Upper lobe of left lung (tissue), 6 donors: Measurements from ENCODE around the gene VAMP4. TPM values are rescaled to one million over a fixed set of nuclear protein-coding genes. Genes with fewer than 3 reads are reported as not detected.

Experiments used
- ATAC-seq, 2 donors: fragments of 200-7000 bp; cut with Tn5 transposase; one replicate each; pipeline ENCODE4 v1.9.1; 2022; ENCODE audit warnings: mild to moderate bottlenecking in 2 of 2, moderate library complexity in 2 of 2; ENCODE audit not compliant: low FRiP score in 2 of 2
- DNase-seq, 2 donors: peaks; one replicate each; pipeline ENCODE4 v3.0.0-alpha.2; 2019 to 2020
- H3K27ac ChIP-seq, 4 donors: fragments of 200-600 bp; sonication (generic); one replicate each; pipeline ENCODE4 v1.5.1; 2016 to 2019
- H3K27me3 ChIP-seq, 4 donors: fragments of 200-600 bp; sonication (generic); one replicate each; pipeline ENCODE4 v1.5.1; 2017 to 2019
- H3K36me3 ChIP-seq, 4 donors: fragments of 200-600 bp; sonication (generic); one replicate each; pipeline ENCODE4 v1.5.1; 2016 to 2019
- H3K4me1 ChIP-seq, 4 donors: fragments of 200-600 bp; sonication (generic); one replicate each; pipeline ENCODE4 v1.5.1; 2018 to 2019
- H3K4me3 ChIP-seq, 4 donors: fragments of 200-600 bp; sonication (generic); one replicate each; pipeline ENCODE4 v1.5.1; 2017 to 2019; ENCODE audit warnings: mild to moderate bottlenecking in 2 of 4, moderate library complexity in 1 of 4
- H3K9me3 ChIP-seq, 4 donors: fragments of 200-600 bp; sonication (generic); one replicate each; pipeline ENCODE4 v1.5.1; 2018 to 2019
- EP300 ChIP-seq, 4 donors: sonication (generic); formaldehyde crosslinking; IDR thresholded peaks; one replicate each; pipeline ENCODE4 v1.5.1; 2017; ENCODE audit warnings: antibody characterized with exemption in 4 of 4, control low read depth in 2 of 4
- POLR2A ChIP-seq, 4 donors: fragments of 450-650 bp; IDR thresholded peaks; one replicate each; pipeline ENCODE4 v1.5.1; 2016 to 2017; ENCODE audit warnings: antibody characterized with exemption in 4 of 4, mild to moderate bottlenecking in 2 of 4
- POLR2AphosphoS5 ChIP-seq, 2 donors: sonication (generic); formaldehyde crosslinking; IDR thresholded peaks; one replicate each; pipeline ENCODE4 v1.5.1; 2017; ENCODE audit warnings: antibody characterized with exemption in 2 of 2
- WGBS, 2 donors: methylation state at CpG; one replicate each; pipeline ENCODE4 v1.1.5; 2017 to 2018; 5-methylcytosine and 5-hydroxymethylcytosine counted together
- total RNA-seq, 6 donors: library from RNA; depleted of rRNA in 4 of 6; stranded (reverse); fragments of >200 nt in 4 of 6; gene quantifications; one replicate each; pipeline versions ENCODE4 v1.1.0 to v1.2.1, GENCODE V29; 2016 to 2021
- TF ChIP-seq, protein P1 (sequence below), 6 experiments: fragments of 450-650 bp in 4 of 6; fragments of 200-600 bp in 2 of 6; sonication (generic) in 2 of 6; IDR thresholded peaks; one replicate each; pipeline ENCODE4 v1.5.1; 2016 to 2019; ENCODE audit warnings: antibody characterized with exemption in 6 of 6
- donor health status: DM: no; HTN: no; CAD: no; lungs with moderate emphysema.
- donor health status: DM: no; HTN: yes; CAD: no; lungs with severe emphysema.

Gene VAMP4
- total RNA-seq, 6 donors from 2014 or later = 11.5 to 17.9 (median 13.4) TPM

DNA sequence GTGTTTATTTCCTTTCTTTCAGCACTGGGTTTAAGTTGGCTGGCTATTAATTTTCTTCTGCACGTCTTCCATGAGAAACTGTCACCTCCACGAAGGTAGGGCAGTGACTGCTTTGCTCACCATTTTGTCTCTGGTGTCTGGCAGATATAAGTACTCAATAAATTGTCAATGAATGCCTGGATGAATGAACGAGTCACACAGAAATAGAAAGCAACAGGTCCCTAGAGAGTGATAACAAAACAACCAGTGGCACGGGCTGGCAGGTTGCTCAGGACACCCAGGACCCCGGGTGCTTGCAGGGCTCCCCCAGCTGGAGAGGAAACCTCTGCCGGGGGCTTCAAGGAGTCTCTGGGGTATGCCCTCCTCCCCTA, 86.1 kb downstream of the VAMP4 start:
- Histone ChIP-seq H3K36me3 (no peaks in the 10 kb centered on the region), H3K4me3 (peak overlapping the region in 1 of 4 donors; percentile 21), H3K9me3 (no peaks in the 10 kb centered on the region), H3K4me1 (peaks cover 13 to 21% (median 19%) of the 10 kb centered on the region in 4 donors), H3K27me3 (no peaks in the 10 kb centered on the region), H3K27ac (peak overlapping the region; percentile 34 to 81 (median 66))
- ATAC-seq (no peak), DNase-seq (no peak)
- TF ChIP-seq POLR2A (IDR thresholded peaks at IDR 0.05) (no peak), POLR2AphosphoS5 (IDR thresholded peaks at IDR 0.05) (no peak)
- TF ChIP-seq, protein P1, sequence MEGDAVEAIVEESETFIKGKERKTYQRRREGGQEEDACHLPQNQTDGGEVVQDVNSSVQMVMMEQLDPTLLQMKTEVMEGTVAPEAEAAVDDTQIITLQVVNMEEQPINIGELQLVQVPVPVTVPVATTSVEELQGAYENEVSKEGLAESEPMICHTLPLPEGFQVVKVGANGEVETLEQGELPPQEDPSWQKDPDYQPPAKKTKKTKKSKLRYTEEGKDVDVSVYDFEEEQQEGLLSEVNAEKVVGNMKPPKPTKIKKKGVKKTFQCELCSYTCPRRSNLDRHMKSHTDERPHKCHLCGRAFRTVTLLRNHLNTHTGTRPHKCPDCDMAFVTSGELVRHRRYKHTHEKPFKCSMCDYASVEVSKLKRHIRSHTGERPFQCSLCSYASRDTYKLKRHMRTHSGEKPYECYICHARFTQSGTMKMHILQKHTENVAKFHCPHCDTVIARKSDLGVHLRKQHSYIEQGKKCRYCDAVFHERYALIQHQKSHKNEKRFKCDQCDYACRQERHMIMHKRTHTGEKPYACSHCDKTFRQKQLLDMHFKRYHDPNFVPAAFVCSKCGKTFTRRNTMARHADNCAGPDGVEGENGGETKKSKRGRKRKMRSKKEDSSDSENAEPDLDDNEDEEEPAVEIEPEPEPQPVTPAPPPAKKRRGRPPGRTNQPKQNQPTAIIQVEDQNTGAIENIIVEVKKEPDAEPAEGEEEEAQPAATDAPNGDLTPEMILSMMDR (IDR thresholded peaks at IDR 0.05) = peak in 1 of 6 experiments; percentile 2
- 62 to 69% methylated on average over 6 of the region's 6 CpGs for WGBS, 2 donors

DNA sequence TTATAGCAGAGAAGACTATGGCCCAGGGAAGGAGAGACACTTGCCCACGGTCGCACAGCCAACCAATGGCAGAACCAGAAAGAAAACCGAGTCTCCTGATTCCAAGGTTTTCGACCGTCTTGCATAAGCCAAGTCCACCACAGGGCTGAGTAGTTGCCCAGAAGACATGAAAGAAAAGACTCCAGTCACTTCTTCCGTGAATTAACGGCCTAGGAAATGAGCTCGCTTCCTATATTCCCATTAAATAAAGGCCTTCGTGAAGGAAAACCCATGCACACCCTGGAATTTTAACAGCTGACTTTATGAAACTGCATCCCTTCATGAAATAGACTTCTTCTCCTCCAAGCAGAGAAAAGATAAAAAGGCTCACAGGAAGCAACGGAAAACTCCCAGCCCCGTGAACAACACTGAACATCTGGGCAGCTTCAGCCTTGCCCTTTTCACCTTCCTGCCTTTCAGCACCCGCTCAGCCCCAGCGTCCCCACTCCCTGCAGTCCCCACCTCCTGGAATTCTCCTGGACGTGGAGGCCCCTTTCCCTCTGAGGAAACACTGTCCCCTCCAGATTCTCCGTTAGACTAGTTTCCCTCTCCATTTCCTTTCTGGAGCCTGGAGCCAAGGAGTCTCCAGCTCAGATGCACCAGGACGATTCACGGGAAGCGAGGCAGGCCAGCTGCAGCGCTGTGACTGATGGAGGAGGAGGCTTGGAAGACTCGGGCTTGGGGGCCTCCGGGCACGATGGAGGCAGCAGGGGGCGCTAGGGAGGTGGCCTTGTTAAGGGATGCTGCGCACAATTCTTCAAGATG, 86.7 kb downstream of the VAMP4 start:
- peak; percentile 32 to 88 for DNase-seq
- Histone ChIP-seq H3K36me3 (no peaks in the 10 kb centered on the region), H3K9me3 (no peaks in the 10 kb centered on the region), H3K4me1 (peaks cover 13 to 21% (median 19%) of the 10 kb centered on the region in 4 donors), H3K27me3 (no peaks in the 10 kb centered on the region), H3K27ac (peak overlapping the region; percentile 64 to 81 (median 68)), H3K4me3 (peak overlapping the region in 2 of 4 donors; percentile 13 to 21)
- WGBS, 2 donors = 30 to 32% methylated on average over 15 to 24 of the region's 24 CpGs
- peak; percentile 69 to 76 for ATAC-seq
- TF ChIP-seq, protein P1 (IDR thresholded peaks at IDR 0.05) = peak; percentile 31 to 64 (median 48)
- TF ChIP-seq EP300 (IDR thresholded peaks at IDR 0.05) = no peak
- no peak for TF ChIP-seq POLR2AphosphoS5 (IDR thresholded peaks at IDR 0.05)
- no peak for TF ChIP-seq POLR2A (IDR thresholded peaks at IDR 0.05)

DNA sequence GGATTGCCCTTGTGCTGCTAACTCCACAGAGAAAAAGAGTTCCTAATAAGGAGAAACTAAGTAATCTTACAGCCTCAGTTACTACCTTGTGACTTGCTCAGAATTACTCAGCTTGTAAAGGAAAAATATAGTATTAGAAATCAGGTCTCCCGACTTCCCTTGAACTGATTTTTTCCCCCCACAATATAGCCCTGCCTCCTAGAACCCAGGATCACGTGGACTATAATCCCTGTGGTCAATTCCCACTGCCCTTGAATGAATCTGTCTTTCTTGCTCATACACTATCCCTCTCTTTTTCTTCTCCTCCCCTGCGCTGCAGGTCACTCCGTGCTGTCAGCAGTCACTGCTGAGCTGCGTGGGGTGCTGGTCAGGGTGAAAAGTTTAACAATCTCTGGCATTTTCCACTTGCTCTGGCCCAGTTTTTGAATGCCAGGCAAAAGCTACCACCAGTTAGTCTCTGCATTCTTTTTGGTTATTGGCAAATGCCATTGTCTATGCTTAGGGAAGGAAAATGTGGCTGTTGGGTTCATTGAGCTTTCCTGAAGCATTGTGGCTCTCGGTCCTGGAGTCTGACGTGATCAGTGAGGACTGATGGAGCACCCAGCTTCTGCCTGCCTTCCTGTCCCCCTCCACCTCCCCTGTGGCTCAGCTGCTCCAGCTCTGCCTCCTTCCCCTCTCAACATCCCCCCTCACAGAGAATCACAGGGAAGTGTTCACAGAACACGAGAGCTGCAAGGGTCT, 87.5 kb downstream of the VAMP4 start:
- H3K27me3 ChIP-seq = no peaks in the 10 kb centered on the region
- peaks cover 13 to 21% (median 19%) of the 10 kb centered on the region in 4 donors for H3K4me1 ChIP-seq
- TF ChIP-seq POLR2A (IDR thresholded peaks at IDR 0.05) (no peak), POLR2AphosphoS5 (IDR thresholded peaks at IDR 0.05) (no peak)
- TF ChIP-seq, protein P1 (IDR thresholded peaks at IDR 0.05) = no peak
- no peaks in the 10 kb centered on the region for H3K9me3 ChIP-seq
- DNase-seq (no peak), ATAC-seq (peak in 1 of 2 donors; percentile 44)
- no peaks in the 10 kb centered on the region for H3K36me3 ChIP-seq
- 47 to 50% methylated on average over 8 of the region's 8 CpGs for WGBS, 2 donors
- peak overlapping the region; percentile 64 to 81 (median 68) for H3K27ac ChIP-seq
- H3K4me3 ChIP-seq = no peak overlapping the region

DNA sequence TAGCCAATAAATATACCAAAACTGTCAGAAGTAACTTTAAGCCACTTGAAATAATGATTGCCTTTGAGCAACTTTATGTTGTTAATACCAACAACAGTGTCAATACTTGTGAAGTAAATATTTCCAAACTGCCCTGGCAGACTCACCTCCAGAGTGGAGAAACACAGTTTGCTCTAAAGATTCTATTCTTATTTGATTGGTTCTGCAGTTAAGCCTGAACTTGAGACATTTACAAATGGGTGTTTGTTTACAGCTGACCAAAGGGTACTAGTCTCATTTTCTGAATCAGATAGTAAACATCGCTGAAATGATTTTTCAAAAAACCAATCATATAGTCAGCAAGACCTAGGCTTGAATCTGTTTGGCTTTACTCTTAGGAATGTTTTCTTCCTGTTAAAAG, 88.1 kb downstream of the VAMP4 start:
- no peak for TF ChIP-seq POLR2A (IDR thresholded peaks at IDR 0.05)
- TF ChIP-seq, protein P1 (IDR thresholded peaks at IDR 0.05) = no peak
- TF ChIP-seq EP300 (IDR thresholded peaks at IDR 0.05) = no peak
- TF ChIP-seq POLR2AphosphoS5 (IDR thresholded peaks at IDR 0.05) = no peak
- Histone ChIP-seq H3K27me3 (no peaks in the 10 kb centered on the region), H3K9me3 (no peaks in the 10 kb centered on the region), H3K4me3 (no peak overlapping the region), H3K36me3 (no peaks in the 10 kb centered on the region), H3K4me1 (peaks cover 13 to 21% (median 19%) of the 10 kb centered on the region in 4 donors), H3K27ac (peak overlapping the region; percentile 64 to 81 (median 68))
- ATAC-seq = no peak
- WGBS, 2 donors = 42 to 52% methylated on average over 1 of the region's 1 CpG
- DNase-seq = no peak
